ENCODE results near the gene UXS1.
A peak's percentile ranks its signal among the peaks of the same experiment; 100 is the strongest.
"Not testable (repeated sequence)": the region's sequence is repeated elsewhere in the genome, so short reads cannot be mapped to it uniquely, and the experiment has no call there.

UXS1 gene

DNA sequence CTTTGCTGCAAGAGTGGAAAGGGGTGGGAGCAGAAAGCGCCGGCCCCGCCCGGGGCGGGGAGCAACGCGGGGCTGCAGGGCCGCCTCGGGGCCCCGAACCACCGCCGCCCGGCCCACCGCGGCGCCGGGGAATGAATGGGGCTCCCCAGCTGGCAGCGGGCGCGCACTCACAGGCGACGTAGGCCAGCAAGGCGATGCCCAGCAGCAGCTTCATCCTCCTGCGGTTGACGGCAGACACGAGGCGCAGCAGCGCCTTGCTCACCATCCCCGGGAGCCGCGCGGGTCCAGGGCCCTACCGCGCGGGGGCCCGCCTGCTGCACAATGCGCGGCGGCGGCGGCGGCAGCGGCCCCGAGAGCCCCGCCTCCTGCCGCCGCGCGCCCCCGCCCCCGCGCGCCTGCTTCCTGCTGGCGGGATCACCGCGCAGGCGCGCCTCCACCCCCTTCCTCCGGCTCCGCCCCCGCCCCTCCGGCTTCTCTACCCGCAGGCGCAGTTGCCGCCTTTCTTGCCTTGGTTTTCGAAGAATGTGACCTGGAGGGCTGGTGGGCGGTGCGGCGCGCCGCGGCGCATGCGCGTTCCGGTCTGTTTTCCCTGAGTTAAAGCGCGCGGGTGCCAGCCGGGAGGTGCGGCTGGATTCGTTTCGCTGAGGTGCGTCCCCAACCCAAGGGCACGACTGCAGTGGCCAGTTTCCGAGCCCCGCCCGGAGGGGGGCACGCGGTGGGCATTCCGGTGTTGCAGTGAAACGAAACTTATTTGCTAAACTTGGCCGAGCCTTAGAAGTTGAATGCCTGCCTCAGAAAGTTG lies at the start of gene UXS1:
Gene UXS1 (minus strand): TSS at position 325 of the 802 bp plus-strand sequence. CDS start 60 bp downstream, at position 265.
- DNase-seq, result peak; percentile 99

- not testable (repeated sequence) for DNase-seq
These were observed 45.4 kb upstream of the UXS1 start for GRCh38 chr2:106239491-106239890.

GRCh38 chr2:106235392-106235791 lies 41.3 kb upstream of the UXS1 start:
- DNase-seq, result not testable (repeated sequence)

GRCh38 chr2:106233350-106233706 lies 39.2 kb upstream of the UXS1 start:
- no peak for DNase-seq

- DNase-seq, result no peak
These were observed 38.7 kb upstream of the UXS1 start for GRCh38 chr2:106232638-106233349.

- no peak for DNase-seq
These were observed 29.2 kb upstream of the UXS1 start for GRCh38 chr2:106223347-106223746.

GRCh38 chr2:106222057-106222456 lies 28.0 kb upstream of the UXS1 start:
- DNase-seq, result not testable (repeated sequence)

DNA sequence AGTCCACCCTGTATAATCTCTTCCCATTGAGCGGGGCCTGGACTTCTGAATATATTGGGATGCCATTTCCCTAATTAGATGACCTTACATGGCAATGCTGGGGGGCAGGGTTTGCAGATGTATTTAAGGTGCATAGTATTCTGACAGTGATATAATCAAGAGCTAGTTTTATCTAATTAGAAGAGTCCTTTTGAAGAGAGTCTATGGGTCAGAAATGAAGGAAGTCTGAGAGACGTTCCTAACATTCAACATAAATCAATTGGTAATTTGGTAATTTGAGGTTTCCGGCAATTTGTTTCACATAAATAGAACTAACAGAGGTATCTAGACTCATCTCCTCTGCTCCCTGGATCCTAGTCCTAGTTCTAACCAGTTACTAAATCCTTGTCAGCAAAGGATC lies 25.7 kb upstream of the UXS1 start:
- no peak for DNase-seq

GRCh38 chr2:106219157-106219556 lies 25.1 kb upstream of the UXS1 start:
- DNase-seq, result not testable (repeated sequence)

- DNase-seq, result no peak
These were observed 14.8 kb upstream of the UXS1 start for GRCh38 chr2:106208874-106209273.

GRCh38 chr2:106208399-106208798 lies 14.3 kb upstream of the UXS1 start:
- DNase-seq, result no peak

- no peak for DNase-seq
These were observed 13.1 kb upstream of the UXS1 start for GRCh38 chr2:106207246-106207645.

DNA sequence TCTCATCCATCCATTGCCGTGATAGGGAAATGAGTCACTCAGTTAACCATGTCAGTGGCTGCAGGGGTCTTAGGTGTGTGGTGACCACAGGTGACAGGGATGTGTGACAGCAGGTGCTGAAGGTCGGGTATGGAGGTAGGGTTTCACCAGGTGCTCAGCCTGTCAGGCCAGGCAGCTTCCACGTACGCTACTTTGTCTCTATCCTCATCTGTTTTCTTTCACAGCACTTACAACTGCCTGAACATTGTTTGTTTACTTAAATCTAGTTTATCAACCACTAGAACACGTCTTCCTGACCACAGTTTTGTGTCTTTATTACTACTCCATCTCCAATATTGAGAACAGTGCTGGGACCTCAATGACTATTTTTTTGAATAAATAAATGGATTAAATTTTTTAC lies 11.4 kb upstream of the UXS1 start:
- peak; percentile 8 for DNase-seq

GRCh38 chr2:106204551-106204950 lies 10.4 kb upstream of the UXS1 start:
- not testable (repeated sequence) for DNase-seq

- DNase-seq, result no peak
These were observed 7.6 kb upstream of the UXS1 start for GRCh38 chr2:106201661-106202060.

- no peak for DNase-seq
These were observed 3.8 kb upstream of the UXS1 start for GRCh38 chr2:106197878-106198277.

GRCh38 chr2:106195981-106196380 lies 1.9 kb upstream of the UXS1 start:
- DNase-seq, result no peak

GRCh38 chr2:106195456-106195855 lies 1.4 kb upstream of the UXS1 start:
- no peak for DNase-seq

DNA sequence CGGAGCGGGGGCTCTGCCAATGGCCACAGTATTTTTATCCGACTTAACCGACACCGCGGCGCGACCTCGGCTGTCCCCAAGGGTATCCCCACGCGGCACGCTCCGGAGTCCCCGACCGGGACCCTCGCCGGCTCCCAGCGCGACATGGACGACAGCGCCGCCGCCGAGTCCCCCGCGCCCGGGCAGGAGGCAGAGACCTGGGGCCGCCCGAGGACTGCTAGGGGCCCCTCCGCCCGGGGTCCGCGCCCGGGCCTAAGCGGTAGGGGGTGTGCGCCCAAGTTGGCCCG lies 468 bp downstream of the UXS1 start:
- DNase-seq, result no peak

DNA sequence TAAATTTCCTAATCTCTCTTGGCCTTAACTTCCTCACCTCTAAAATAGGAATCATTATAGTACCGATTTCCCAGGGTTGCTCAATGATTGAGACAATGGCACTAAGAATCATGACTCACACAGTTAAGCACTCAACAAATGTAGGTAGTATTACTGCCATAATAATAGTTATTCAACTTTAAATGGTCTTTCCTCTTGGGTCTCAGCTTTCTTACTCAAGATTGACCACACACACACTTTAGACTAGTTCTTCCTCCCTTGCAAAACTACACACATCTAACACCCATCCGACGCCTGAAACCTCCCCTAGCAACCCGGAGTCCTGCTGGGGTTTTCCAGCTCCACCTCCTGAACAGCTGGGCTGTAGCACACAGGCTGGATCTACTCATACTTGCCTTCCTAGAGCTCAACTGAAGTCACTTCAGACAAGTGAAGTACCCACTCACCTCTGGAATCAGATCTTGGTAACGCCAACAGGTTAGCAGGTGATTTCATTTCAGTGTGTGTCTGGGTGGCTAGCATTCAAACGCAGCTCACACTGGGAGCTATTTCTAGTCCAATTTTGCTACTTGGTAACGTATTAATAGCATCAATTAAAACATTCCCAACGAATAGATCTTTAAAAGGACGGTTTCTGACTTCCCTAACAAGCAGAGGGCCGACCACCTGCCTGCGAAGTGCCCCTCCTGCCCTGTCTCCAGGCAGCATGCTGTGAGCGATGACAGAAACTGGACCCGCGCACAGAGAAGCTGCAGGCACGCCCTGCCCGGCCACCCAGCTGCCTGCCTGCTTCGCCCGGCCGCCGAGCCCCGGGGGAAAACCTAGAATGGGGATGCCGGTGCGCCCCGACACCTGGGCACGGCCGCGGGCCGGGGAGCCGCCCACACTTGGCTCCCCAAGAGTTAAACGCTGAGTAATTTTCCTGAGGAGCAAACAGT lies 1.1 kb downstream of the UXS1 start:
- peak; percentile 29 for DNase-seq

DNA sequence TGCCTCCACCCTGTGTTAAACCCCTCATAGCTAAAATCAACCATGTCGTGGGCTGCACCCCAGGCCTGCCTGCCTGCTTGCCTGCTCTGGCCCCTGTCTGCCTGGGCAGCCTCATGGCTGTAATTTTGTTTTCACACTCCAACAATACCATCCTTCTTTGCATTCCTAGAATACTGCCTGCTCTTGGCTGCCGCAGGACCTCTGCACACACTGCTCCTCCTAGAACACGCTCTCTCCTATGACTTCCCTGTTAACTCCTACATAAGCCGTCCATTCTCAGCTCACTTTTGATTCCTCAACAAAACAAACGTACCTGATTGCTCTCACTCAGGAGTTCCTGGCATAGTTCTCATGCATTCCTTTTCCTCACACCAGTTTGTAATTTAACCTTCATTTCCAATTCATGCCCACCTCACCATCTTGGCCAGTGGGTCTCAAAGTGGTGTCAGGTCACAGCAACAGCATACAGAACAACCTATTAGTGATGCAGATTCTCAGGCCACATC lies 2.5 kb downstream of the UXS1 start:
- no peak for DNase-seq

- no peak for DNase-seq
These were observed 4.2 kb downstream of the UXS1 start for GRCh38 chr2:106189764-106190468.

GRCh38 chr2:106189325-106189724 lies 4.8 kb downstream of the UXS1 start:
- DNase-seq, result no peak
